Spinal cord (tissue), 10 donors: ENCODE measurements around the gene TFCP2. TPM values are rescaled to one million over a fixed set of nuclear protein-coding genes. Genes with fewer than 3 reads are reported as not detected.
A peak's percentile ranks its signal among the peaks of the same experiment; 100 is the strongest.

ENCODE experiments used
- DNase-seq, 6 donors: peaks; one replicate each; pipeline versions ENCODE4 v3.0.0 to v3.0.0-alpha.2; 2013 to 2015; ENCODE audit warnings: low spot score in 6 of 6, low read depth in 4 of 6
- H3K27ac ChIP-seq: one replicate; pipeline ENCODE4 v1.5.1; 2013; ENCODE audit warnings: low read depth, low read length, control low read depth
- H3K27me3 ChIP-seq: one replicate; pipeline ENCODE4 v1.6.1; 2013; ENCODE audit warnings: low read length; ENCODE audit not compliant: control insufficient read depth, insufficient read depth
- H3K36me3 ChIP-seq: one replicate; pipeline ENCODE4 v1.6.1; 2013; ENCODE audit warnings: low read length; ENCODE audit not compliant: control insufficient read depth, insufficient read depth
- H3K4me1 ChIP-seq: one replicate; pipeline ENCODE4 v1.6.1; 2013; ENCODE audit warnings: low read length; ENCODE audit not compliant: control insufficient read depth, insufficient read depth
- H3K4me3 ChIP-seq: one replicate; pipeline ENCODE4 v1.5.1; 2013; ENCODE audit warnings: low read depth, low read length, control low read depth
- H3K9me3 ChIP-seq: one replicate; pipeline ENCODE4 v1.6.1; 2013; ENCODE audit warnings: low read length; ENCODE audit not compliant: control insufficient read depth, insufficient read depth
- WGBS: methylation state at CpG from one replicate; pipeline ENCODE4 v1.1.5; 2013; ENCODE audit warnings: missing lambda C conversion rate; ENCODE audit not compliant: insufficient coverage; 5-methylcytosine and 5-hydroxymethylcytosine counted together
- polyA plus RNA-seq, 2 donors: library from polyadenylated mRNA; unstranded; fragments of 120-200 nt; gene quantifications; one replicate each; pipeline ENCODE4 v1.2.1, GENCODE V29; 2013; ENCODE audit not compliant: insufficient read length in 2 of 2
- total RNA-seq, 2 donors: library from RNA; depleted of rRNA in 1 of 2; stranded (reverse); fragments of 120-200 nt in 1 of 2; fragments of >200 nt in 1 of 2; gene quantifications; one replicate each; pipeline versions ENCODE4 v1.2.3 to v1.2.4, GENCODE V29; 2013 to 2014
- donor health status: healthy.

Gene TFCP2
- total and polyA plus RNA-seq, 4 donors = 23.2 to 50.6 (median 36.4) TPM

DNA sequence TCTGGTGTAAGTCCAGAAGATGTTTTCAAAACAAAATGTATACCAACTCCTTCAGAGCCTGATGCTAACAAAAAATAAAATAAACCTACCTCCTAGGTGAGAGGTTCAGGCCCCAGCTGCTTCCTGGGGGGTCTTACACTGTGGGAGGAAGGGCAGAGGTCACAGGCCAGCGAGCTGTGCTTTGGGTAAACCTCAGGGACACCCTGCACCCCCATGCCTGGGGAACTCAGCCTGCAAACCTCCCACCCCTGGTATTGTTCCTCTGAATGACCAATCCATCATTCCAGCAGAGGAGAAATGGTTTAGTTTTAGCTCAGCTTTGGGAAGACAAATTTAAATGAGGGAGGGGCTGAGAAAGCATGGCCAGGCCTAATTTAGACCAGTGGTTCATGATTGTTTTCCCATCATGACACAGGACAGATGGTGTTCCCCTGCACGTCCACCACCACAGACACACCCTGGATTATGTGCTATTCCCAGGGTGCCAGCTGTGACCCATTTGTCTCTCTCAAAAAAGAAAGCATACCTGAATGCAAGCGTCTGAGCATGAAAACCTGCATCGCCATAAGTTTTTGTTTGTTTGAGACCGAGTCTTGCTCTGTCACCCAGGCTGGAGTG, 14.5 kb upstream of the TFCP2 start:
- no peak overlapping the region for H3K4me3 ChIP-seq
- DNase-seq = no peak
- no peaks in the 10 kb centered on the region for H3K27me3 ChIP-seq
- H3K27ac ChIP-seq = no peak overlapping the region
- WGBS = 41% methylated on average over 3 of the region's 5 CpGs
- H3K4me1 ChIP-seq = peaks cover 3% of the 10 kb centered on the region
- no peaks in the 10 kb centered on the region for H3K9me3 ChIP-seq
- peaks cover 34% of the 10 kb centered on the region for H3K36me3 ChIP-seq

DNA sequence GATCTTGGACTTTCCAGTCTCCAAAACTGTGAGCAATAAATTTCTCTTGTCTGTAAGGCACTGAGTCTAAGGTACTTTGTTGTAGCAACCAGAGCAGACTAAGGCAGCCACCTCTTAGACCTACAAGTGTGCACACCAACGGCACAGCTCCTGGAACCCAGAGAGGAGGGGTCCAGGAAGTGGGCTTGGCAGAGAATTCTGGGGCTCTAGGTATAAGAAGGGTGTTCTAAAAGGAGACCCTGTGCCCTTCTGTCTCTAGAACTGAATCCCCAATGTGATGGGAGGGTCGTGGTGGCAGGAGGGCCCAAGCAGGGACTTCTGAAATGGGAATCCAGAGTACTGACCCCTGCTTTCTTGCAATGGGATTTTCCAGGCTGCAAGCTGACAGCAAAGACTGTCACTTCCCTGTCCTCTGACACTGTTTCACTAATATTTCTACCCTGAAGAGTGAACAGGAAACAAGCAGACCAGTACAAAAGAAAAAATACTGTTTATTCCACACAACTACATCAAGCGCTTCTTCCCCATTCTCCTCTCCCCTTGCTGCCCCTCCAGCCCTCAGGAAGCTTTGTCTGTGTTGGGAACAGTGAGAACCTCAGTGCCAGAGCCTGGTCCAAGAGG, 13.6 kb upstream of the TFCP2 start:
- no peak overlapping the region for H3K27ac ChIP-seq
- no peaks in the 10 kb centered on the region for H3K27me3 ChIP-seq
- H3K4me1 ChIP-seq = peaks cover 3% of the 10 kb centered on the region
- peaks cover 25% of the 10 kb centered on the region for H3K36me3 ChIP-seq
- 46% methylated on average over 2 of the region's 3 CpGs for WGBS
- no peak overlapping the region for H3K4me3 ChIP-seq
- no peaks in the 10 kb centered on the region for H3K9me3 ChIP-seq
- no peak for DNase-seq

GRCh38 chr12:51185171-51185717, 12.3 kb upstream of the TFCP2 start:
- no peaks in the 10 kb centered on the region for H3K9me3 ChIP-seq
- H3K27me3 ChIP-seq = no peaks in the 10 kb centered on the region
- H3K27ac ChIP-seq = no peak overlapping the region
- H3K4me3 ChIP-seq = no peak overlapping the region
- no peak for DNase-seq
- WGBS = 80% methylated on average over 4 of the region's 6 CpGs
- peaks cover 14% of the 10 kb centered on the region for H3K36me3 ChIP-seq
- H3K4me1 ChIP-seq = peaks cover 3% of the 10 kb centered on the region

DNA sequence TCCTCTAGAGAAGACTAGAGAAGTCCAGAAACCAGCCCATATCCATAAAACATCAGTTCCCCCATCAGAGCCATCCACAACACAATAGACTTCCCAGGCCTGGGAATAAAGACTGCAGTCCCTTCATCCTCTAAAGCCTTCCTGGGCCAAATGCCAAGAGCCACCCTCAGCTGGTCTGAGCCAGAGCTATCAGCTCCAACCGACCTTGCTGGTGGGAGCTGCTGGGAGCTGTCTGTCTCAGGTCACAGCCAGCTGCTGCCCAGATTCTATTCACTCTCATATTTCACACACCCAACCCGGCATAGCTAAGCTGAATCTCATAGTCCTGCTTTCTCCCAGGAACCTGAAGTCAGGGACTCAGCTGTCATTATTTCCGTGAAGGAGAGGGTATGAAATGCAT, 10.9 kb upstream of the TFCP2 start:
- Histone ChIP-seq H3K9me3 (no peaks in the 10 kb centered on the region), H3K4me3 (no peak overlapping the region), H3K4me1 (peaks cover 3% of the 10 kb centered on the region), H3K36me3 (peaks cover 5% of the 10 kb centered on the region), H3K27ac (no peak overlapping the region), H3K27me3 (no peaks in the 10 kb centered on the region)
- no CpG with 5 or more reads among the region's 3 CpGs for WGBS
- DNase-seq = peak in 4 of 6 donors; percentile 10 to 67 (median 46)

DNA sequence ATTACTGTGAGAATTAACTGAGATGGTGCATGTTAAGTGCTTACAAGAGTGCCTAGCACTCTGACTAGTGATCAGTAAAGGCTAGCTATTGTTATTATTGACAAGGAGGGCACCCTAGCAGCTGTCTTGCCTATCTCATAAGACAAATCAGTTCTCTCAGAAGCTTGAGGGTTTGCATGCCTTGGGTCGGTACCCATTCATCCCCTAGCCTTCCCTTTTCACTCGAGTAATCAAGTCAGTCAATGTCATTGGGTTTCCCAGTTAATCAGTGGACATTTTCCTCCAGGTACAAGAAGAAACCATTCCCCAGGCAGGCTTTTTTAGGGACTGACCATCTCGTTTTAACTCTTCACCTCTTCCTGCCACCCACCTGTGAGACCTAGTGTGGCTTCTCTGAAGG, 10.4 kb upstream of the TFCP2 start:
- Histone ChIP-seq H3K27me3 (no peaks in the 10 kb centered on the region), H3K4me3 (no peak overlapping the region), H3K4me1 (peaks cover 3% of the 10 kb centered on the region), H3K27ac (no peak overlapping the region), H3K9me3 (no peaks in the 10 kb centered on the region), H3K36me3 (peaks cover 3% of the 10 kb centered on the region)
- 73% methylated on average over 2 of the region's 3 CpGs for WGBS
- no peak for DNase-seq

- H3K4me3 ChIP-seq = no peak overlapping the region
- no peak overlapping the region for H3K27ac ChIP-seq
- H3K4me1 ChIP-seq = peaks cover 3% of the 10 kb centered on the region
- H3K9me3 ChIP-seq = no peaks in the 10 kb centered on the region
- no peaks in the 10 kb centered on the region for H3K36me3 ChIP-seq
- 100% methylated on average over 2 of the region's 5 CpGs for WGBS
- DNase-seq = no peak
- H3K27me3 ChIP-seq = no peaks in the 10 kb centered on the region
Measured at GRCh38 chr12:51181558-51181957, 8.6 kb upstream of the TFCP2 start.

DNA sequence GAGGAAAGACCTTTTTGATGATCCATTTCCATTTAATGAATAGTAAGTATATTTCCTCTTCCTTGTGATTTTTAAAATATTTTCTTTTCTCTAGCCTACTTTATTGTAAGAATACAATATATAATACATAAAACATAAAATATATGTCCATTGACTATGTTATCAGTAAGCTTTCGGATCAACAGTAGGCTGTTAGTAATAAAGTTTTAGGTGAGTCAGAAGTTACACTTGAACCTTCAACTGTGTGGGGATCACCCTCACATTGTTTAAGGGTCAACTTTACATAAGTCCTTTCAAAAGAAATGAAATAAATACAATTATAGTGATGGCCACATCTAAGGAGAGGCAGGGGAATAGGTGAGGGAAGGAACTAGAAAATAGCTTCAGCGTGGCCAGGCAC, 5.0 kb upstream of the TFCP2 start:
- H3K4me1 ChIP-seq = peaks cover 4% of the 10 kb centered on the region
- H3K9me3 ChIP-seq = no peaks in the 10 kb centered on the region
- H3K36me3 ChIP-seq = no peaks in the 10 kb centered on the region
- DNase-seq = no peak
- H3K4me3 ChIP-seq = no peak overlapping the region
- no peaks in the 10 kb centered on the region for H3K27me3 ChIP-seq
- no CpG with 5 or more reads among the region's 2 CpGs for WGBS
- H3K27ac ChIP-seq = no peak overlapping the region

DNA sequence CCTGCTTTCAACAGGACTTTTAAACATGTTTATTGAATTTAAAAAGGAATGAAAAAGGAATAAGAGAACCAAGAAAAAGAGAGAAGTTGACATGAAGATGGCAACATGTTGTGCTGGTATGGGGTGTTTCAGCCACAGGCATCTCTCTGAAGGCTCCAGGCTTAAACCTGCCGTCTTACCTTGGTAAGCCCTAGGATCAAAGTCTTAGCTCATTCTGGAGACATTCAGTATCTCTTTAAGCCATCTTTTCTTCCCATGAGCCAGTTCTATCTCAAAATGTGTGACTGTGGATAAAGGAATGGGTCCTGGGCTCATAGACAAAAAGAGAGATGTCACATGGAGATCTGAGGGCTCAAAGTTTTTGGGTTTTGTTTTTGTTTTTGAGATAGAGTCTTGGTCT, 1.6 kb upstream of the TFCP2 start:
- H3K4me3 ChIP-seq = no peak overlapping the region
- no peaks in the 10 kb centered on the region for H3K9me3 ChIP-seq
- H3K27ac ChIP-seq = no peak overlapping the region
- no peaks in the 10 kb centered on the region for H3K36me3 ChIP-seq
- no CpG with 5 or more reads among the region's 1 CpG for WGBS
- H3K27me3 ChIP-seq = no peaks in the 10 kb centered on the region
- peaks cover 9% of the 10 kb centered on the region for H3K4me1 ChIP-seq
- no peak for DNase-seq

DNA sequence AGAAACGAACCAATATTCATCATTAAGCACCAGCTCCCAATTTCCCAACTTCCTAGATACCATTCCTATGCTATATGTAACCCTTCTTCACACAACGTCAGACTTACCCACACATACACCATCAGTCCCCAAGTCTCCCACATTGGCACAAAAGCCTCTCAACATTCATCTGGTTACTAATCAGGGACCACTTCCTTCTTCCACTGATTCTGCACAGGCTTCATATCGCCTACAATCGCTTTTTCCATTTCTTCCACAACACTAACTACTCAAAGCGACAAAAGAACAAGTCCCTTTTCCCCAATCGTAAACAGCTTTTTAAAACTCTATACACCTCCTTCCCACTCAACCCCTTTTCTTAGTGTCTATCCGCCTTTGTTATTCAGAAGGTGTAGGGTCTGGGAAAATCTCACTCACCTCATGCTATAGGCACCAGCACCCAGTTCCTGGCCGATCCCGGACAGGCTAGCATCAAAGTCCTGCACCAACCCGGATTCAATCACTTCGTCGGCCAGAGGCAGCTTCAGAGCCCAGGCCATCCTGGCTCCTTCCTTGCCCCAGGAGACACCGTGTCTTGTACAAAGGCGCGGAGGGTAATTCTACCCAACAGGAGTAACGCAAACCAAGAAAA, 936 bp downstream of the TFCP2 start:
- Histone ChIP-seq H3K9me3 (no peaks in the 10 kb centered on the region), H3K36me3 (no peaks in the 10 kb centered on the region), H3K27ac (peak overlapping the region; percentile 99), H3K4me1 (peaks cover 9% of the 10 kb centered on the region), H3K4me3 (peak overlapping the region; percentile 92), H3K27me3 (no peaks in the 10 kb centered on the region)
- WGBS = 5% methylated on average over 16 of the region's 16 CpGs
- DNase-seq = peak in 3 of 6 donors; percentile 2 to 33 (median 17)
